ENCODE results near the gene PLEKHH3. TPM values are rescaled to one million over a fixed set of nuclear protein-coding genes. Genes with fewer than 3 reads are reported as not detected.
A peak's percentile ranks its signal among the peaks of the same experiment; 100 is the strongest.

The PLEKHH3 gene
- polyA plus RNA-seq, 1 of the 3 experiments (the other 2 are of a cell fraction), result 12.8 TPM

DNA sequence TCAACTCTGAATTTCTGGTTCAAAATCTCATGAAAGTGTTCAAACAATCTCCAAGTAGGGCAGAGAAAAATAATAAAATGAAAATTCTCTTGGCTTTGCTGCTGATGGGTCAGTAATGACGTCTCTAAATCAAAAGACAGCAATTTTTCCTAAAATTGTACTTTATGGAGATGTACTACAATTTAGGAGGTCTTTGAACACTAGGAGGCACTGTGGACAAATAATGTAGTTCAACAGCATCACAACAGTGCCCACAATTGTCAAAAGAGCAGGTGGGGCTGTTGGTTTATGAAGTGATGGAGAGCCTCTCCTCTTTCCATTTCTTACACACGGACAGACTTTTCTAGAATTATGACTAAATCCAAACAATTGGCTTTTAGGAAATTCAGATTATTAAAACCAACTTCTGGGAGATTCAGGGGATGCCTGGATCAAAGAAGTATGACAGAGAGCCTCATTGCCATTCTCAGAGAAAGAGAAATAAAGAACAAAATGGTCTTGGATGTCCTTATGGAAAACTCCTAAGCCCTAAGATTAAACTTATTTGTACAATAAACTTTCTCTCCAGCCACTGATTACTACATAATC is 44.3 kb upstream of the PLEKHH3 start (continued):
- TF ChIP-seq, protein P1, sequence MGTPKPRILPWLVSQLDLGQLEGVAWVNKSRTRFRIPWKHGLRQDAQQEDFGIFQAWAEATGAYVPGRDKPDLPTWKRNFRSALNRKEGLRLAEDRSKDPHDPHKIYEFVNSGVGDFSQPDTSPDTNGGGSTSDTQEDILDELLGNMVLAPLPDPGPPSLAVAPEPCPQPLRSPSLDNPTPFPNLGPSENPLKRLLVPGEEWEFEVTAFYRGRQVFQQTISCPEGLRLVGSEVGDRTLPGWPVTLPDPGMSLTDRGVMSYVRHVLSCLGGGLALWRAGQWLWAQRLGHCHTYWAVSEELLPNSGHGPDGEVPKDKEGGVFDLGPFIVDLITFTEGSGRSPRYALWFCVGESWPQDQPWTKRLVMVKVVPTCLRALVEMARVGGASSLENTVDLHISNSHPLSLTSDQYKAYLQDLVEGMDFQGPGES (IDR thresholded peaks at IDR 0.05; ENCODE audit: low read depth, low read length), result no peak
- TF ChIP-seq TCF12 (IDR thresholded peaks at IDR 0.05) (no peak), FOSL2 (IDR thresholded peaks at IDR 0.05; ENCODE audit: borderline replicate concordance, low read depth) (no peak), SMC3 (IDR thresholded peaks at IDR 0.05; ENCODE audit: low read depth, low read length) (peak; percentile 64), FOXJ3 (CRISPR knock-in tag; IDR thresholded peaks at IDR 0.05) (no peak), MXI1 (IDR thresholded peaks at IDR 0.05; ENCODE audit: low read depth, low read length) (no peak), CHD2 (IDR thresholded peaks at IDR 0.05; ENCODE audit: low read length, partially characterized antibody) (no peak), POLR2AphosphoS5 (IDR thresholded peaks at IDR 0.05; ENCODE audit: low read depth, low read length) (no peak)

DNA sequence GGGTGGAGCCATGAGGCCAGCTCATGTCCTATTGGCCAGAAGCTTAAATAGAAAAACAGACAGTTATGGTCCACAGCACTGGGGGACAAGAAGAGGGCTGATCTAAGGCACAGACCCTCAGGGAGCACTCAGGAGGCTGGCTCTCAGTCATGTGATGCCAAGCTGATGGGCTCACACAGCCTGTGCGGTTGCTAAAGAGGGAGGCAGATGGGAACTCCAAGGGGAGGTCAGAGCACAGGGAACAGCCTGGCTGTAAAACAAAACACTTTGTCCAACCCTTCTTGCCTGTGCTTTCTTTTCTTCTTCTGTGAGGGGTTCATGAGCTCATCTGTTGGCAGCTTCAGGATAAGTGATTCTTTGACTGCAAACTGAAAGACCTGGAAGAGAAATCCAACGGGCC is 32.8 kb upstream of the PLEKHH3 start:
- Histone ChIP-seq H3K4me2 (no peak overlapping the region), H3K9me3 (no peaks in the 10 kb centered on the region), H3K27me3 (ENCODE audit: insufficient read depth) (no peaks in the 10 kb centered on the region), H3K4me3 (ENCODE audit: low read depth in 2 of 2, low read length in 1 of 2) (no peak overlapping the region), H3K36me3 (replicated peaks in 1 of 2; ENCODE audit: control insufficient read depth in 1 of 2, insufficient read depth in 2 of 2, low read length in 1 of 2) (peaks cover 51 to 55% of the 10 kb centered on the region in 2 experiments), H3K9me2 (no peaks in the 10 kb centered on the region), H3K4me1 (ENCODE audit: control insufficient read depth in 1 of 2, insufficient read depth in 2 of 2, low read depth in 1 of 2, low read length in 1 of 2) (no peaks in the 10 kb centered on the region), H3K27ac (ENCODE audit: low read depth in 2 of 2, low read length in 1 of 2) (no peak overlapping the region), H3K9ac (no peak overlapping the region), H3F3A (replicated peaks; ENCODE audit: insufficient read depth) (peaks cover 8% of the 10 kb centered on the region), H2AFZ (ENCODE audit: low read depth) (no peak overlapping the region), H3K79me2 (ENCODE audit: insufficient read depth) (no peaks in the 10 kb centered on the region), H4K20me1 (ENCODE audit: insufficient read depth) (no peaks in the 10 kb centered on the region)
- ChIA-PET POLR2A (interaction anchor here (1.3 kb wide), 1 partner anchor 132 kb away, joined by 4 read pairs; the partner anchor contains the start of gene PSMC3IP), CTCF (interaction anchor here (0.8 to 2.2 kb wide), 6 partner anchors 24 to 111 kb away, joined by 3 to 5 read pairs (median 4); no protein-coding TSS in a partner anchor)
- DNase-seq, result no peak
- TF ChIP-seq, protein P2, sequence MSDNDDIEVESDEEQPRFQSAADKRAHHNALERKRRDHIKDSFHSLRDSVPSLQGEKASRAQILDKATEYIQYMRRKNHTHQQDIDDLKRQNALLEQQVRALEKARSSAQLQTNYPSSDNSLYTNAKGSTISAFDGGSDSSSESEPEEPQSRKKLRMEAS (IDR thresholded peaks at IDR 0.05; ENCODE audit: low read depth), result no peak
- TF ChIP-seq TCF12 (IDR thresholded peaks at IDR 0.05) (no peak), CHD2 (IDR thresholded peaks at IDR 0.05; ENCODE audit: low read length, partially characterized antibody) (no peak), ELF1 (IDR thresholded peaks at IDR 0.05) (no peak)
- TF ChIP-seq, protein P3, sequence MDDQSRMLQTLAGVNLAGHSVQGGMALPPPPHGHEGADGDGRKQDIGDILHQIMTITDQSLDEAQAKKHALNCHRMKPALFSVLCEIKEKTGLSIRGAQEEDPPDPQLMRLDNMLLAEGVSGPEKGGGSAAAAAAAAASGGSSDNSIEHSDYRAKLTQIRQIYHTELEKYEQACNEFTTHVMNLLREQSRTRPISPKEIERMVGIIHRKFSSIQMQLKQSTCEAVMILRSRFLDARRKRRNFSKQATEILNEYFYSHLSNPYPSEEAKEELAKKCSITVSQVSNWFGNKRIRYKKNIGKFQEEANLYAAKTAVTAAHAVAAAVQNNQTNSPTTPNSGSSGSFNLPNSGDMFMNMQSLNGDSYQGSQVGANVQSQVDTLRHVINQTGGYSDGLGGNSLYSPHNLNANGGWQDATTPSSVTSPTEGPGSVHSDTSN (IDR thresholded peaks at IDR 0.05), result no peak
- WGBS (ENCODE audit: low lambda C conversion rate), result 100% methylated on average over 1 of the region's 2 CpGs

DNA sequence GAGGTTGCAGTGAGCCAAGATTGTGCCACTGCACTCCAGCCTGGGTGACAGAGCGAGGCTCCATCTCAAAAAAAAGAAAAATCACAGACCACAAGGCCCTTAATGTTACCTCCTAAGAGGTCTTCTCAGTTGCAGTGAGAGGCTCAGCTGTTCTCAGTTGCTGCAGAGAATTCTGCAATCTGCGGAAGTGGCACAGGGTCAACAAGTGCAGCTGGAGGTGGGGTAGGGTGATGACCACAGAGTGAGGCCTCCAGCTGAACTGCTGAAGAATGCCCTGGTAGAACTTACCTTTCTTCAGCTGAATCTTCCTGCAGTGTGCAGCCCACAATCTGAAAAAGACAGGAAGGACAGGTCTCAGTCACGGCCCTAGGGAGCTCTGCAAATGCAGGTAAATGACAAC is 31.8 kb upstream of the PLEKHH3 start:
- H3K79me2 ChIP-seq (ENCODE audit: insufficient read depth), result no peaks in the 10 kb centered on the region
- peaks cover 49 to 56% of the 10 kb centered on the region in 2 experiments for H3K36me3 ChIP-seq (replicated peaks in 1 of 2; ENCODE audit: control insufficient read depth in 1 of 2, insufficient read depth in 2 of 2, low read length in 1 of 2)
- ChIA-PET CTCF (interaction anchor here (0.7 to 2.2 kb wide), 6 partner anchors 11 to 130 kb away, joined by 3 to 5 read pairs (median 4); no protein-coding TSS in a partner anchor), POLR2A (no interaction called here)
- no peak overlapping the region for H3K4me3 ChIP-seq (ENCODE audit: low read depth in 2 of 2, low read length in 1 of 2)
- H3K27ac ChIP-seq (ENCODE audit: low read depth in 2 of 2, low read length in 1 of 2), result no peak overlapping the region
- no peaks in the 10 kb centered on the region for H3K27me3 ChIP-seq (ENCODE audit: insufficient read depth)
- no peaks in the 10 kb centered on the region for H3K9me2 ChIP-seq
- no peaks in the 10 kb centered on the region for H3F3A ChIP-seq (replicated peaks; ENCODE audit: insufficient read depth)
- H2AFZ ChIP-seq (ENCODE audit: low read depth), result no peak overlapping the region
- WGBS (ENCODE audit: low lambda C conversion rate), result 94% methylated on average over 3 of the region's 3 CpGs
- H3K4me2 ChIP-seq, result no peak overlapping the region
- H3K9ac ChIP-seq, result no peak overlapping the region
- no peak for DNase-seq
- no peaks in the 10 kb centered on the region for H4K20me1 ChIP-seq (ENCODE audit: insufficient read depth)
- no peaks in the 10 kb centered on the region for H3K9me3 ChIP-seq
- no peaks in the 10 kb centered on the region for H3K4me1 ChIP-seq (ENCODE audit: control insufficient read depth in 1 of 2, insufficient read depth in 2 of 2, low read depth in 1 of 2, low read length in 1 of 2)
- TF ChIP-seq RAD21 (IDR thresholded peaks at IDR 0.05; ENCODE audit: low read length), result no peak
- TF ChIP-seq NRF1 (IDR thresholded peaks at IDR 0.05; ENCODE audit: low read depth, low read length), result no peak
- no peak for TF ChIP-seq RCOR1 (IDR thresholded peaks at IDR 0.05; ENCODE audit: low read length)
- no peak for TF ChIP-seq TAF1 (IDR thresholded peaks at IDR 0.05; ENCODE audit: borderline replicate concordance, low read depth, low read length)
- TF ChIP-seq, protein P3 (IDR thresholded peaks at IDR 0.05), result no peak
- TF ChIP-seq, protein P4, sequence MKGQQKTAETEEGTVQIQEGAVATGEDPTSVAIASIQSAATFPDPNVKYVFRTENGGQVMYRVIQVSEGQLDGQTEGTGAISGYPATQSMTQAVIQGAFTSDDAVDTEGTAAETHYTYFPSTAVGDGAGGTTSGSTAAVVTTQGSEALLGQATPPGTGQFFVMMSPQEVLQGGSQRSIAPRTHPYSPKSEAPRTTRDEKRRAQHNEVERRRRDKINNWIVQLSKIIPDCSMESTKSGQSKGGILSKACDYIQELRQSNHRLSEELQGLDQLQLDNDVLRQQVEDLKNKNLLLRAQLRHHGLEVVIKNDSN (IDR thresholded peaks at IDR 0.05; ENCODE audit: borderline replicate concordance, low read depth), result no peak
- TF ChIP-seq, protein P5, sequence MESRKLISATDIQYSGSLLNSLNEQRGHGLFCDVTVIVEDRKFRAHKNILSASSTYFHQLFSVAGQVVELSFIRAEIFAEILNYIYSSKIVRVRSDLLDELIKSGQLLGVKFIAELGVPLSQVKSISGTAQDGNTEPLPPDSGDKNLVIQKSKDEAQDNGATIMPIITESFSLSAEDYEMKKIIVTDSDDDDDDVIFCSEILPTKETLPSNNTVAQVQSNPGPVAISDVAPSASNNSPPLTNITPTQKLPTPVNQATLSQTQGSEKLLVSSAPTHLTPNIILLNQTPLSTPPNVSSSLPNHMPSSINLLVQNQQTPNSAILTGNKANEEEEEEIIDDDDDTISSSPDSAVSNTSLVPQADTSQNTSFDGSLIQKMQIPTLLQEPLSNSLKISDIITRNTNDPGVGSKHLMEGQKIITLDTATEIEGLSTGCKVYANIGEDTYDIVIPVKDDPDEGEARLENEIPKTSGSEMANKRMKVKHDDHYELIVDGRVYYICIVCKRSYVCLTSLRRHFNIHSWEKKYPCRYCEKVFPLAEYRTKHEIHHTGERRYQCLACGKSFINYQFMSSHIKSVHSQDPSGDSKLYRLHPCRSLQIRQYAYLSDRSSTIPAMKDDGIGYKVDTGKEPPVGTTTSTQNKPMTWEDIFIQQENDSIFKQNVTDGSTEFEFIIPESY (IDR thresholded peaks at IDR 0.05; ENCODE audit: borderline replicate concordance, low read depth), result no peak
- TF ChIP-seq MXI1 (IDR thresholded peaks at IDR 0.05; ENCODE audit: low read depth, low read length), result no peak
- TF ChIP-seq FOXM1 (IDR thresholded peaks at IDR 0.05; ENCODE audit: low read depth), result no peak
- TF ChIP-seq GATA2 (CRISPR knock-in tag; IDR thresholded peaks at IDR 0.05), result no peak
- TF ChIP-seq FOXJ3 (CRISPR knock-in tag; IDR thresholded peaks at IDR 0.05), result no peak
